Peyer's patch (tissue), 4 donors: ENCODE results near the gene ARMH3.

Experiments
- CTCF ChIP-seq, 6 experiments: fragments of 450-650 bp in 4 of 6; fragments of 200-600 bp in 2 of 6; sonication (generic) in 1 of 6; IDR thresholded peaks; one replicate each; pipeline ENCODE4 v1.5.1; 2017 to 2019; ENCODE audit warnings: antibody characterized with exemption in 6 of 6, mild to moderate bottlenecking in 3 of 6, moderate library complexity in 1 of 6
- POLR2A ChIP-seq, 2 donors: fragments of 450-650 bp; IDR thresholded peaks; one replicate each; pipeline ENCODE4 v1.5.1; 2017; ENCODE audit warnings: antibody characterized with exemption in 2 of 2, mild to moderate bottlenecking in 2 of 2, moderate library complexity in 2 of 2

- TF ChIP-seq POLR2A (IDR thresholded peaks at IDR 0.05): no peak
- TF ChIP-seq CTCF (IDR thresholded peaks at IDR 0.05): no peak
Measured at GRCh38 chr10:101919026-101919770, 136.8 kb downstream of the ARMH3 start.
